Neural progenitor cell (in vitro differentiated cells): ENCODE data around the gene ZNF230.

ENCODE experiments used
- CTCF ChIP-seq: fragments of 200-600 bp; sonication (generic); IDR thresholded peaks from 2 replicates; pipeline ENCODE4 v1.5.1; 2017; ENCODE audit warnings: antibody characterized with exemption, mild to moderate bottlenecking
- EZH2 ChIP-seq: fragments of 200-600 bp; sonication (generic); IDR thresholded peaks from 2 replicates; pipeline ENCODE4 v1.6.1; 2017; ENCODE audit warnings: antibody characterized with exemption, mild to moderate bottlenecking, moderate library complexity
- EZH2phosphoT487 ChIP-seq: fragments of 200-600 bp; sonication (generic); IDR thresholded peaks from 2 replicates; pipeline ENCODE4 v1.6.1; 2017; ENCODE audit warnings: antibody characterized with exemption

DNA sequence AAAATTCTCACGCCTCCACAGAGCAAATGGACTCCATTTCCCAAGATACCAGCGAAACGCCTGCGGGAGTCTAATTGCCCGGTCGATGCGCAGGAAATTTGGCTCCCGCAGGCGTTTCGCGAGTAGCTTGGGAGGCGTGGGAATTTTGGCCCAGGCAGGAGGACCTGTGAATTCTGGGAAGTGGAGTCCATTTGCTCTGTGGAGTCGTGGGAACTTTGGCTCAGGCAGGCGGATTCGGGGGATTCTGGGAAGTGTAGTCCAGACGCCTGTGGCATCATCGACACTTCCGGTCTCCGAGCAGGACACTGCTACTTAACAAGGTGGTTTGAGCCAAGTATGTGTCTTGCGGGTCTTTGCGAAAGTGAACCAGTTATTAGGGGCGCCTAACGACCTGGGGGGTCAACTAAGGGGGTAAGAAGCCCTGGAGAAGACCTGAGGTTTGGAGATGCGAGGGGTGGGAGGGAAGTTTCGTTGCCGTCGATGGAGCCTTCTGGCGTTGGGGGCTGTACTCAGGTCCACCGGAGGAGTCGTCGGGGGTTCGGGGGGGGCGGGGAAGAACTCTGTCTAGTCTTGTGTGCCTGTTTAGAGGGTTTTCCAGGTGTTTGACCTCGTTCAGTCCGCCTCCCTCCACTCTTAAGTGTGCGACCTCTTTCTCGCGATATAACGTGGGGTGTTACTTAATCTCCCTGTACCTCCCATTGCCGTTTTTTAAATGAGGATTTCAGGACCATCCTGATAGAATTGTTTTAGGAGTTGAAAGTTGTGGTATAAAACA, 18.7 kb upstream of the ZNF230 start, which contains the start of gene ZNF155:
- no peak for TF ChIP-seq CTCF
- no peak for TF ChIP-seq EZH2phosphoT487
- TF ChIP-seq EZH2: no peak
